ENCODE results near the gene KLRC1. TPM values are rescaled to one million over a fixed set of nuclear protein-coding genes. Genes with fewer than 3 reads are reported as not detected.

KLRC1 gene
- total RNA-seq, 1 experiment from 2014 or later: not detected

DNA sequence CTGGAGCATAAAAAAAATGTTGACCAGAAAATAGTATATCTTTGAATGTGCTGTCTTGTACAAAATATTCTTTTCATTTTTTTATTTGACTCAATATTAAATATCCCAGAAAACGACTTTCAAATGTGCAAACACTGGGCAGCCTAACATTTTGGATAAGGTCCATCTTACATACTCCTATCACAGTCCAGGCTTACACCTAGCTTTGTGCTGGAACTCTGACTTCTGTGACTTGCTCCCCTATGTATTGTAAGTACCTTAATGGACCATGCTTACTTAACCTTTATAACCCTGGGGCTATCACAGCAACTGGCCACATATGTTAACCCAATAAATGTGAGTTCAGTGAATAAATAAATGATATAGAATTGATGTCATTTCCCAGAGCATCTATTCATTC is 44.9 kb upstream of the KLRC1 start:
- Mint-ChIP-seq H3K9me3 (peaks cover 3% of the 10 kb centered on the region; the same call in 1 of the 2 replicates), H3K4me3 (no peak overlapping the region), H3K27me3 (ENCODE audit: low read depth) (no peaks in the 10 kb centered on the region), H3K4me1 (no peaks in the 10 kb centered on the region), H3K27ac (no peak overlapping the region), H3K36me3 (no peaks in the 10 kb centered on the region)
- ChIA-PET CTCF (no interaction called here), POLR2A (no interaction called here)
- TF ChIP-seq, protein P1, sequence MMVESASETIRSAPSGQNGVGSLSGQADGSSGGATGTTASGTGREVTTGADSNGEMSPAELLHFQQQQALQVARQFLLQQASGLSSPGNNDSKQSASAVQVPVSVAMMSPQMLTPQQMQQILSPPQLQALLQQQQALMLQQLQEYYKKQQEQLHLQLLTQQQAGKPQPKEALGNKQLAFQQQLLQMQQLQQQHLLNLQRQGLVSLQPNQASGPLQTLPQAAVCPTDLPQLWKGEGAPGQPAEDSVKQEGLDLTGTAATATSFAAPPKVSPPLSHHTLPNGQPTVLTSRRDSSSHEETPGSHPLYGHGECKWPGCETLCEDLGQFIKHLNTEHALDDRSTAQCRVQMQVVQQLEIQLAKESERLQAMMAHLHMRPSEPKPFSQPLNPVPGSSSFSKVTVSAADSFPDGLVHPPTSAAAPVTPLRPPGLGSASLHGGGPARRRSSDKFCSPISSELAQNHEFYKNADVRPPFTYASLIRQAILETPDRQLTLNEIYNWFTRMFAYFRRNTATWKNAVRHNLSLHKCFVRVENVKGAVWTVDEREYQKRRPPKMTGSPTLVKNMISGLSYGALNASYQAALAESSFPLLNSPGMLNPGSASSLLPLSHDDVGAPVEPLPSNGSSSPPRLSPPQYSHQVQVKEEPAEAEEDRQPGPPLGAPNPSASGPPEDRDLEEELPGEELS (CRISPR knock-in tag; IDR thresholded peaks at IDR 0.05): no peak
- TF ChIP-seq RORB (CRISPR knock-in tag; IDR thresholded peaks at IDR 0.05) (no peak), NR1H2 (CRISPR knock-in tag; IDR thresholded peaks at IDR 0.05) (no peak), GTF2I (CRISPR knock-in tag; conservative IDR thresholded peaks at IDR 0.05) (no peak), ZNF317 (CRISPR knock-in tag; IDR thresholded peaks at IDR 0.05; ENCODE audit: borderline replicate concordance, low read depth) (no peak), NFATC4 (CRISPR knock-in tag; IDR thresholded peaks at IDR 0.05) (no peak), SOX15 (CRISPR knock-in tag; IDR thresholded peaks at IDR 0.05) (no peak)
- TF ChIP-seq, protein P2, sequence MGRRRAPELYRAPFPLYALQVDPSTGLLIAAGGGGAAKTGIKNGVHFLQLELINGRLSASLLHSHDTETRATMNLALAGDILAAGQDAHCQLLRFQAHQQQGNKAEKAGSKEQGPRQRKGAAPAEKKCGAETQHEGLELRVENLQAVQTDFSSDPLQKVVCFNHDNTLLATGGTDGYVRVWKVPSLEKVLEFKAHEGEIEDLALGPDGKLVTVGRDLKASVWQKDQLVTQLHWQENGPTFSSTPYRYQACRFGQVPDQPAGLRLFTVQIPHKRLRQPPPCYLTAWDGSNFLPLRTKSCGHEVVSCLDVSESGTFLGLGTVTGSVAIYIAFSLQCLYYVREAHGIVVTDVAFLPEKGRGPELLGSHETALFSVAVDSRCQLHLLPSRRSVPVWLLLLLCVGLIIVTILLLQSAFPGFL (CRISPR knock-in tag; IDR thresholded peaks at IDR 0.05; ENCODE audit: borderline replicate concordance): no peak
- TF ChIP-seq, protein P3, sequence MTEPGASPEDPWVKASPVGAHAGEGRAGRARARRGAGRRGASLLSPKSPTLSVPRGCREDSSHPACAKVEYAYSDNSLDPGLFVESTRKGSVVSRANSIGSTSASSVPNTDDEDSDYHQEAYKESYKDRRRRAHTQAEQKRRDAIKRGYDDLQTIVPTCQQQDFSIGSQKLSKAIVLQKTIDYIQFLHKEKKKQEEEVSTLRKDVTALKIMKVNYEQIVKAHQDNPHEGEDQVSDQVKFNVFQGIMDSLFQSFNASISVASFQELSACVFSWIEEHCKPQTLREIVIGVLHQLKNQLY (CRISPR knock-in tag; IDR thresholded peaks at IDR 0.05): no peak
- TF ChIP-seq, protein P4, sequence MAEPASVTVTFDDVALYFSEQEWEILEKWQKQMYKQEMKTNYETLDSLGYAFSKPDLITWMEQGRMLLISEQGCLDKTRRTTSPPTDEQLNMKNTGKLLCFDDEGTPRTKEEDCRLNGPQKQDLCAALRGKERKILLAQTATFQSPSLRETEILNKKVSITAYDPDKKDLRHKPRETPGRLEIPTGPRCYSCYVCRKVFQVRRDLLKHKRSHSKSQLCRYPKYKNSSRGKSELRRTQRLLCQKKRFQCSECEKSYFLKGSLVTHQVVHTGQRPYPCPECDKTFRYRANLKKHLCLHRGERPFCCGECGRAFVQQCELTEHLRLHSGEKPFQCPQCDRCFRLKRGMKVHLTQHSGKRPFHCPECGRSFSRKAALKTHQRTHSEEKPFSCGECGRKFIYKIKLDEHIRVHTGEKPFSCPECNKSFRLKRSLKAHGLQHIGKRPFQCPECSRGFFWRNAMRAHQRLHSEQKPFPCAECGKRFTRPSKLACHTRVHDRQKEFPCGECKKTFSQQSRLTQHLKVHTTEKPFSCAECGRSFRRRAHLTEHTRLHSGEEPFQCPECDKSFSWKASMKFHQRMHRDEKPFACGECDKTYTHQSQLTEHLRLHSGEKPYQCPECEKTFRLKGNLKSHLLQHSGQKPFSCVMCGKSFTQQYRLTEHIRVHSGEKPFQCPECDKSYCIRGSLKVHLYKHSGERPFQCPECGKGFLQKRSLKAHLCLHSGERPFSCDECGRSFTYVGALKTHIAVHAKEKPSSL (CRISPR knock-in tag; conservative IDR thresholded peaks at IDR 0.05): no peak
- TF ChIP-seq, protein P5, sequence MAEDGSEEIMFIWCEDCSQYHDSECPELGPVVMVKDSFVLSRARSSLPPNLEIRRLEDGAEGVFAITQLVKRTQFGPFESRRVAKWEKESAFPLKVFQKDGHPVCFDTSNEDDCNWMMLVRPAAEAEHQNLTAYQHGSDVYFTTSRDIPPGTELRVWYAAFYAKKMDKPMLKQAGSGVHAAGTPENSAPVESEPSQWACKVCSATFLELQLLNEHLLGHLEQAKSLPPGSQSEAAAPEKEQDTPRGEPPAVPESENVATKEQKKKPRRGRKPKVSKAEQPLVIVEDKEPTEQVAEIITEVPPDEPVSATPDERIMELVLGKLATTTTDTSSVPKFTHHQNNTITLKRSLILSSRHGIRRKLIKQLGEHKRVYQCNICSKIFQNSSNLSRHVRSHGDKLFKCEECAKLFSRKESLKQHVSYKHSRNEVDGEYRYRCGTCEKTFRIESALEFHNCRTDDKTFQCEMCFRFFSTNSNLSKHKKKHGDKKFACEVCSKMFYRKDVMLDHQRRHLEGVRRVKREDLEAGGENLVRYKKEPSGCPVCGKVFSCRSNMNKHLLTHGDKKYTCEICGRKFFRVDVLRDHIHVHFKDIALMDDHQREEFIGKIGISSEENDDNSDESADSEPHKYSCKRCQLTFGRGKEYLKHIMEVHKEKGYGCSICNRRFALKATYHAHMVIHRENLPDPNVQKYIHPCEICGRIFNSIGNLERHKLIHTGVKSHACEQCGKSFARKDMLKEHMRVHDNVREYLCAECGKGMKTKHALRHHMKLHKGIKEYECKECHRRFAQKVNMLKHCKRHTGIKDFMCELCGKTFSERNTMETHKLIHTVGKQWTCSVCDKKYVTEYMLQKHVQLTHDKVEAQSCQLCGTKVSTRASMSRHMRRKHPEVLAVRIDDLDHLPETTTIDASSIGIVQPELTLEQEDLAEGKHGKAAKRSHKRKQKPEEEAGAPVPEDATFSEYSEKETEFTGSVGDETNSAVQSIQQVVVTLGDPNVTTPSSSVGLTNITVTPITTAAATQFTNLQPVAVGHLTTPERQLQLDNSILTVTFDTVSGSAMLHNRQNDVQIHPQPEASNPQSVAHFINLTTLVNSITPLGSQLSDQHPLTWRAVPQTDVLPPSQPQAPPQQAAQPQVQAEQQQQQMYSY (CRISPR knock-in tag; IDR thresholded peaks at IDR 0.05): no peak
- no peak for ATAC-seq
- DNase-seq (ENCODE audit: low spot score): no peak

DNA sequence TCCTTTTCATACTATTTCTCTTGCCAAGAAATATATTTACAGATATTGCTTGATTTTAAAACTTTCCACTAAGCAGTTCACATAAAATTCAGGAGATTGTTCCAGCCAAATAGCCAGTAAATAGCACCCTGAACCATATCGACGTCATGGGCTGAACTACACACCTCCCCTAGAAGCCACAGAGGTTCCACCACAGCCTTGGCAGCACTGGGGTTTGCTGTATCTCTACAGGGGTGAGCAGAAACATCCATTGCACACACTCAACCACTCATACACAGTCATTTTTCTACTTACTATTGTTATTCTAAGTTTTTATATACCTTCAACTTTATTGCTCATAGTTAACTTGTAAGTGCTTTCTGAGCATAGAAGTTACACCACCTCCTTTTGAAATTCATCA is 44.4 kb upstream of the KLRC1 start:
- Mint-ChIP-seq H3K27me3 (ENCODE audit: low read depth) (no peaks in the 10 kb centered on the region), H3K4me1 (no peaks in the 10 kb centered on the region), H3K9me3 (peaks cover 3% of the 10 kb centered on the region; the same call in 1 of the 2 replicates), H3K4me3 (no peak overlapping the region), H3K36me3 (no peaks in the 10 kb centered on the region), H3K27ac (no peak overlapping the region)
- TF ChIP-seq FOXK1 (CRISPR knock-in tag; IDR thresholded peaks at IDR 0.05): no peak
- TF ChIP-seq ZNF671 (CRISPR knock-in tag; IDR thresholded peaks at IDR 0.05): no peak
- TF ChIP-seq, protein P6, sequence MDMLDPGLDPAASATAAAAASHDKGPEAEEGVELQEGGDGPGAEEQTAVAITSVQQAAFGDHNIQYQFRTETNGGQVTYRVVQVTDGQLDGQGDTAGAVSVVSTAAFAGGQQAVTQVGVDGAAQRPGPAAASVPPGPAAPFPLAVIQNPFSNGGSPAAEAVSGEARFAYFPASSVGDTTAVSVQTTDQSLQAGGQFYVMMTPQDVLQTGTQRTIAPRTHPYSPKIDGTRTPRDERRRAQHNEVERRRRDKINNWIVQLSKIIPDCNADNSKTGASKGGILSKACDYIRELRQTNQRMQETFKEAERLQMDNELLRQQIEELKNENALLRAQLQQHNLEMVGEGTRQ (CRISPR knock-in tag; IDR thresholded peaks at IDR 0.05): no peak
- no peak for TF ChIP-seq ZBTB21 (CRISPR knock-in tag; IDR thresholded peaks at IDR 0.05; ENCODE audit: borderline replicate concordance)
- POLR2A ChIA-PET: no interaction called here
- ATAC-seq (no peak), DNase-seq (ENCODE audit: low spot score) (no peak)
- CTCF ChIA-PET: no interaction called here

Data from WTC11 (cell line).